Lung (tissue), 16 donors: ENCODE data around the gene UBA5. TPM values are rescaled to one million over a fixed set of nuclear protein-coding genes. Genes with fewer than 3 reads are reported as not detected.
"Not testable (repeated sequence)": the region's sequence is repeated elsewhere in the genome, so short reads cannot be mapped to it uniquely, and the experiment has no call there.

Experiments used
- ATAC-seq: fragments of 200-7000 bp; cut with Tn5 transposase; one replicate; pipeline ENCODE4 v1.9.1; 2020; ENCODE audit warnings: moderate number of reproducible peaks; ENCODE audit not compliant: insufficient read depth, low FRiP score
- DNase-seq, 3 donors: peaks; one replicate each; pipeline ENCODE4 v3.0.0-alpha.2; 2013 to 2017
- H3K27ac ChIP-seq, 2 donors: one replicate each; pipeline ENCODE4 v1.5.1; 2013; ENCODE audit warnings: mild to moderate bottlenecking in 2 of 2, moderate library complexity in 2 of 2, control low read depth in 1 of 2, inconsistent platforms in 1 of 2, low read depth in 1 of 2, low read length in 1 of 2
- H3K27me3 ChIP-seq, 3 donors: one replicate each; pipeline ENCODE4 v1.5.1; 2013; ENCODE audit warnings: low read length in 2 of 3; ENCODE audit not compliant: control insufficient read depth in 3 of 3, insufficient read depth in 3 of 3
- H3K36me3 ChIP-seq, 4 donors: one replicate each; pipeline ENCODE4 v1.5.1; 2013; ENCODE audit warnings: low read length in 4 of 4, mild to moderate bottlenecking in 1 of 4, moderate library complexity in 1 of 4; ENCODE audit not compliant: control insufficient read depth in 4 of 4, insufficient read depth in 4 of 4
- H3K4me1 ChIP-seq, 5 donors: one replicate each; pipeline ENCODE4 v1.5.1; 2013; ENCODE audit warnings: low read length in 5 of 5, mild to moderate bottlenecking in 2 of 5, moderate library complexity in 1 of 5; ENCODE audit not compliant: control insufficient read depth in 5 of 5, insufficient read depth in 5 of 5
- H3K4me3 ChIP-seq: one replicate; pipeline ENCODE4 v1.5.1; 2013; ENCODE audit warnings: mild to moderate bottlenecking, control low read depth, moderate library complexity
- H3K9ac ChIP-seq, 2 donors: one replicate each; pipeline ENCODE4 v1.5.1; 2013; ENCODE audit warnings: low read length in 2 of 2, control low read depth in 1 of 2; ENCODE audit not compliant: insufficient read depth in 1 of 2
- H3K9me3 ChIP-seq, 4 donors: one replicate each; pipeline ENCODE4 v1.5.1; 2013; ENCODE audit warnings: low read length in 3 of 4, mild to moderate bottlenecking in 1 of 4, moderate library complexity in 1 of 4; ENCODE audit not compliant: control insufficient read depth in 4 of 4, insufficient read depth in 3 of 4
- CTCF ChIP-seq: IDR thresholded peaks from 2 replicates; pipeline ENCODE4 v1.5.1; 2012; ENCODE audit warnings: mild to moderate bottlenecking; ENCODE audit errors: control extremely low read depth, extremely low read depth
- WGBS, 2 donors: extraction: QIAGEN DNeasy Blood & Tissue Kit; methylation state at CpG; one replicate each; pipeline ENCODE4 v1.1.7; 2013; 5-methylcytosine and 5-hydroxymethylcytosine counted together
- long read RNA-seq, 5 donors: transcript quantifications; one replicate each; lab custom pipeline, GENCODE V29; 2026
- polyA plus RNA-seq, 2 donors: library from polyadenylated mRNA; stranded (reverse); fragments of 200-250 nt; gene quantifications; one replicate each; pipeline ENCODE4 v1.2.1, GENCODE V29; 2013
- total RNA-seq, 2 donors: library from RNA; depleted of rRNA in 1 of 2; stranded (reverse); fragments of >200 nt in 1 of 2; gene quantifications; one replicate each; pipeline ENCODE4 v1.2.1, GENCODE V29; 2014 to 2021
- donor health status: control.
- donor health status: control.
- donor health status: Bipolar disorder and iron deficiency.
- donor health status: healthy.
- donor health status: DM: yes; HTN: yes; CAD: no.

The UBA5 gene
- 10 to 100 TPM; 35.3 to 68.2 TPM for total RNA-seq
- 10 to 100 TPM; 22.6 to 32.4 TPM for polyA plus RNA-seq
- long read RNA-seq, donor 1, transcript UBA5-202 (12 exons, 3,705 nt): major isoform, 12 of 39 reads
- long read RNA-seq, donor 1, partial matches to known transcripts: 26 of 39 reads
- long read RNA-seq, donor 1, other reads (novel, unspliced or antisense): 0 of 39 reads
- long read RNA-seq, donor 2, partial matches to known transcripts: 0 of 2 reads
- long read RNA-seq, donor 2, other reads (novel, unspliced or antisense): 0 of 2 reads
- long read RNA-seq, donor 3, transcript UBA5-202 (12 exons, 3,705 nt): major isoform, 6 of 18 reads
- long read RNA-seq, donor 3, partial matches to known transcripts: 10 of 18 reads
- long read RNA-seq, donor 3, other reads (novel, unspliced or antisense): 0 of 18 reads
- long read RNA-seq, donor 4, partial matches to known transcripts: 13 of 16 reads
- long read RNA-seq, donor 4, other reads (novel, unspliced or antisense): 0 of 16 reads
- long read RNA-seq, donor 5, transcript UBA5-202 (12 exons, 3,705 nt): major isoform, 9 of 27 reads
- long read RNA-seq, donor 5, partial matches to known transcripts: 17 of 27 reads
- long read RNA-seq, donor 5, other reads (novel, unspliced or antisense): 0 of 27 reads

- Histone ChIP-seq H3K4me1 (peaks cover 0 to 25% (median 5%) of the 10 kb centered on the region in 5 donors), H3K27me3 (no peaks in the 10 kb centered on the region), H3K4me3 (peak within 1 kb of the TSS; percentile 89), H3K9me3 (no peaks in the 10 kb centered on the region), H3K36me3 (no peaks in the 10 kb centered on the region), H3K27ac (peak within 1 kb of the TSS; percentile 93 to 99), H3K9ac (peak within 1 kb of the TSS; percentile 73 to 81)
- peak; percentile 77 for ATAC-seq
- TF ChIP-seq CTCF: no peak
- 0 to 1% methylated on average over 64 of the region's 64 CpGs for WGBS, 2 donors
- DNase-seq: peak; percentile 77 to 84 (median 83)
These were observed at the start of gene UBA5 for GRCh38 chr3:132660052-132660810. Gene UBA5 (plus strand): TSS chr3:132660329. CDS start chr3:132660538, 209 bp downstream.

- H3K4me1 ChIP-seq, ATAC-seq: not testable (repeated sequence)
- WGBS, 2 donors: 98 to 100% methylated on average over 3 of the region's 3 CpGs
These were observed 44.8 kb upstream of the UBA5 start for GRCh38 chr3:132615301-132615700.

GRCh38 chr3:132615881-132616280 is 44.2 kb upstream of the UBA5 start:
- Histone ChIP-seq H3K9me3 (no peaks in the 10 kb centered on the region), H3K9ac (no peak overlapping the region), H3K27me3 (no peaks in the 10 kb centered on the region), H3K4me3 (no peak overlapping the region), H3K4me1 (peaks cover 0 to 2% (median 0%) of the 10 kb centered on the region in 5 donors), H3K36me3 (peaks cover 0 to 3% (median 2%) of the 10 kb centered on the region in 4 donors), H3K27ac (no peak overlapping the region)
- WGBS, 2 donors: 58 to 61% methylated on average over 3 of the region's 3 CpGs
- ATAC-seq (no peak), DNase-seq (no peak)
- TF ChIP-seq CTCF: no peak

More at GRCh38 chr3:132615301-132615700, 44.8 kb upstream of the UBA5 start:
- not testable (repeated sequence) for DNase-seq, H3K36me3 ChIP-seq, H3K27ac ChIP-seq, H3K9ac ChIP-seq, H3K27me3 ChIP-seq, H3K9me3 ChIP-seq, H3K4me3 ChIP-seq
